Stimulated activated CD8-positive, alpha-beta memory T cell treated with anti-CD3 and anti-CD28 coated beads, Interleukin-2, amount 100 ng/mL, for 48 hours (primary cell): ENCODE measurements around the gene RAD17.

ENCODE experiments used
- DNase-seq, 2 donors: peaks; one replicate each; pipeline ENCODE4 v3.0.0-alpha.2; 2020; ENCODE audit warnings: low read depth in 2 of 2

The RAD17 gene

GRCh38 chr5:69462170-69462569 lies 92.6 kb downstream of the RAD17 start:
- no peak for DNase-seq
